Karpas-422 (cell line): ENCODE measurements around the gene VGF. TPM values are rescaled to one million over a fixed set of nuclear protein-coding genes. Genes with fewer than 3 reads are reported as not detected.

Experiments used
- DNase-seq: peaks from one replicate; pipeline ENCODE4 v3.0.0-alpha.2; 2015
- H2AFZ ChIP-seq: fragments of 200-600 bp; sonication (generic); 2 replicates; pipeline ENCODE4 v1.6.1; 2014; ENCODE audit warnings: antibody characterized with exemption, low read length, mixed read lengths
- H3K27ac ChIP-seq: fragments of 200-600 bp; sonication (generic); 2 replicates; pipeline ENCODE4 v1.5.1; 2014; ENCODE audit warnings: mild to moderate bottlenecking, low read length, moderate library complexity
- H3K27me3 ChIP-seq: fragments of 200-600 bp; sonication (generic); 2 replicates; pipeline ENCODE4 v1.6.1; 2014; ENCODE audit warnings: low read length, mixed read lengths
- H3K36me3 ChIP-seq: fragments of 200-600 bp; sonication (generic); 2 replicates; pipeline ENCODE4 v1.6.1; 2014; ENCODE audit warnings: low read length, mixed read lengths; ENCODE audit not compliant: insufficient read depth
- H3K4me1 ChIP-seq: fragments of 200-600 bp; sonication (generic); 2 replicates; pipeline ENCODE4 v1.6.1; 2014; ENCODE audit warnings: mild to moderate bottlenecking, low read length, mixed read lengths
- H3K4me2 ChIP-seq: fragments of 200-600 bp; sonication (generic); 2 replicates; pipeline ENCODE4 v1.6.1; 2014; ENCODE audit warnings: low read length, low read depth, mild to moderate bottlenecking; ENCODE audit not compliant: poor library complexity, severe bottlenecking
- H3K4me3 ChIP-seq: fragments of 200-600 bp; sonication (generic); 2 replicates; pipeline ENCODE4 v1.5.1; 2014; ENCODE audit warnings: mild to moderate bottlenecking, antibody characterized with exemption, low read length, mixed read lengths
- H3K79me2 ChIP-seq: fragments of 200-600 bp; sonication (generic); 2 replicates; pipeline ENCODE4 v1.6.1; 2014; ENCODE audit warnings: mild to moderate bottlenecking, low read length, mixed read lengths
- H3K9ac ChIP-seq: fragments of 200-600 bp; sonication (generic); 2 replicates; pipeline ENCODE4 v1.6.0; 2014; ENCODE audit warnings: low read length
- H3K9me2 ChIP-seq: fragments of 200-600 bp; sonication (generic), shearing (Covaris generic); replicated peaks from 2 replicates; pipeline ENCODE4 v1.6.0; 2014; ENCODE audit warnings: mild to moderate bottlenecking, low read length, moderate library complexity; ENCODE audit not compliant: insufficient read depth
- H3K9me3 ChIP-seq: fragments of 300-700, 200-600 bp; sonication (generic); 2 replicates; pipeline ENCODE4 v1.6.1; 2014; ENCODE audit warnings: low read length, mixed read lengths
- H4K20me1 ChIP-seq: fragments of 200-600 bp; sonication (generic); 2 replicates; pipeline ENCODE4 v1.6.1; 2014; ENCODE audit warnings: mild to moderate bottlenecking, antibody characterized with exemption, low read length, low read depth; ENCODE audit not compliant: insufficient read depth
- total RNA-seq: library from RNA; depleted of rRNA; stranded (reverse); fragments of >200 nt; shearing (Covaris generic); gene quantifications from 2 replicates; pipeline ENCODE4 v1.2.3, GENCODE V29; 2014; ENCODE audit warnings: low replicate concordance

VGF gene
- total RNA-seq, 1 experiment from 2014 or later = 0.86 TPM

DNA sequence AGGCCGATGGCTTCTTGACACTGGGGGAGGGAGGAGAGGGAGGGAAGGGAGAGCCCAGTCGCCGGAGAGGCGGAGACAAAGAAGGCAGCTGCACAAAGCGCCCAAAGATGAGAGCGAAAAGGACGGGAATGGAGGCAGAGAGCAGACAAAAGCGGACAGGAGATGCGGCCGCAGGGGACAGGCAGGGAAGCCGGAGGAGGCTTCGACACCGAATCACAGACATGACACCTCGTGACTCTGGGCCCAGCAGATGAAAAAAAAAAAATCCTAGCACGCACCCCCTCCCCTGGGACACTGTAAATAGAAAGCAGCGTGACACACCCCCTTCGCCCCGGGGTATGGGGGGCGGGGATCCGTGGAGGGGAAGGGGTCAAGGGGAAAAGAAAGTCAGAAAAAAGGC is 13.7 kb upstream of the VGF start:
- Histone ChIP-seq H3K9ac (no peak overlapping the region), H3K27me3 (no peaks in the 10 kb centered on the region)

DNA sequence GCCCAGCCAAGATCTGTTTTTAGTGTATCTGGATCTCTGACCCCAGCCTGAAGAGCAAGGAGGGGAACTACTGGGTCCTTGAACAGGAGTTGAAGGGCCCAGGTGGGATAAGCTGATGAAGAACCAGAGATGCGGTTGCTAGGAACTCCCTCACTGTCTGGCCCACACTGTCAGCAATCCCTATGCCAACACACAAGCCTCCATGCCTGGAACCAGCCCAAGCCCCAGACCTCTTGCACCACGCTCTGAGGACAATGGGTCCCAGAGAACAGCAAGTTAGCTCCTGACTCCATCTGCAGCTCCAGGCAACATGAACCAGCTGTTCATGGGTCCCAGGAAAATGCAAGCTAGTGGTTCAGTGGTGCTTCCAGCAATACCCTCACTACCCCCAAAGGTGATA is 12.3 kb upstream of the VGF start:
- DNase-seq = no peak
- Histone ChIP-seq H3K4me2 (no peak overlapping the region), H3K4me3 (no peak overlapping the region), H3K79me2 (no peaks in the 10 kb centered on the region), H4K20me1 (no peaks in the 10 kb centered on the region), H3K27me3 (no peaks in the 10 kb centered on the region), H3K27ac (no peak overlapping the region), H2AFZ (no peak overlapping the region), H3K4me1 (peaks cover 5% of the 10 kb centered on the region), H3K9me3 (no peaks in the 10 kb centered on the region), H3K36me3 (no peaks in the 10 kb centered on the region), H3K9ac (no peak overlapping the region), H3K9me2 (no peaks in the 10 kb centered on the region)

More for the DNA sequence above, 13.7 kb upstream of the VGF start:
- Histone ChIP-seq H2AFZ (no peak overlapping the region), H3K4me2 (no peak overlapping the region), H3K36me3 (no peaks in the 10 kb centered on the region), H3K27ac (no peak overlapping the region), H3K4me1 (peaks cover 7% of the 10 kb centered on the region), H3K9me2 (no peaks in the 10 kb centered on the region), H3K9me3 (no peaks in the 10 kb centered on the region), H4K20me1 (no peaks in the 10 kb centered on the region), H3K4me3 (no peak overlapping the region), H3K79me2 (no peaks in the 10 kb centered on the region)
- DNase-seq = no peak

- Histone ChIP-seq H3K9me3 (no peaks in the 10 kb centered on the region), H3K4me1 (no peaks in the 10 kb centered on the region), H3K4me2 (no peak overlapping the region), H3K36me3 (no peaks in the 10 kb centered on the region), H3K9me2 (no peaks in the 10 kb centered on the region), H4K20me1 (no peaks in the 10 kb centered on the region), H3K79me2 (no peaks in the 10 kb centered on the region), H2AFZ (no peak overlapping the region), H3K27me3 (no peaks in the 10 kb centered on the region), H3K4me3 (no peak overlapping the region), H3K9ac (no peak overlapping the region), H3K27ac (no peak overlapping the region)
- no peak for DNase-seq
Observed at GRCh38 chr7:101175664-101176063, 10.3 kb upstream of the VGF start.

- H3K27me3 ChIP-seq = no peaks in the 10 kb centered on the region
- no peak for DNase-seq
- H3K4me3 ChIP-seq = no peak overlapping the region
- no peaks in the 10 kb centered on the region for H3K79me2 ChIP-seq
- H3K9me3 ChIP-seq = no peaks in the 10 kb centered on the region
- H3K4me2 ChIP-seq = no peak overlapping the region
- no peak overlapping the region for H3K27ac ChIP-seq
- no peak overlapping the region for H3K9ac ChIP-seq
- no peaks in the 10 kb centered on the region for H3K9me2 ChIP-seq
- H2AFZ ChIP-seq = no peak overlapping the region
- no peaks in the 10 kb centered on the region for H4K20me1 ChIP-seq
- H3K36me3 ChIP-seq = no peaks in the 10 kb centered on the region
- H3K4me1 ChIP-seq = peaks cover 7% of the 10 kb centered on the region
Observed at GRCh38 chr7:101174322-101174854, 9.0 kb upstream of the VGF start.

DNA sequence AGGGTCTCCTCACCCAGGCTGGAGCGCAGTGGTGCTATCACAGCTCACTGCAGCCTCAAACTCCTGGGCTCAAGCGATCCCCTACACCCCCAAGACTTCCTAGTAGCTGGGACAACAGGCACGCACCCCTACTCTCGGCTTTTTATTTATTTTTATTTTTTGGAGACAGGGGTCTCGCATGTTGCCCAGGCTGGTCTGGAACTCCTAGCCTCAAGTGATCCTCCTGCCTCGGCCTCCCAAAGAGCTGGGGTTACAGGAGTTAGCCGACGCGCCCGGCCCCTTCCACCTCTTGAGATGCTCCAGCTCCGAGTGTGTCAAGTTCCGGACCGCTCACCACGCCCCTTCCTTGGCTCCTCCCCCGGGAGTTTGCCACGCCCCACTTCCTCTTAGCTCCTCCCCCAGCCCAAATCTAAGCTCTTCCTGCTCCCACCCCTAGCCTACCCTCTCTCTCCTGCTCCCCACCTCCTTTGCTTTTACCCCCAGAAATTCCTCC is 8.4 kb upstream of the VGF start:
- DNase-seq = peak; percentile 73
- H3K9ac ChIP-seq = no peak overlapping the region
- H3K9me3 ChIP-seq = no peaks in the 10 kb centered on the region
- no peaks in the 10 kb centered on the region for H3K27me3 ChIP-seq
- no peaks in the 10 kb centered on the region for H4K20me1 ChIP-seq
- peaks cover 9% of the 10 kb centered on the region for H3K4me1 ChIP-seq
- H3K36me3 ChIP-seq = no peaks in the 10 kb centered on the region
- H3K9me2 ChIP-seq = no peaks in the 10 kb centered on the region
- no peak overlapping the region for H3K27ac ChIP-seq
- no peak overlapping the region for H2AFZ ChIP-seq
- H3K4me3 ChIP-seq = no peak overlapping the region
- H3K79me2 ChIP-seq = no peaks in the 10 kb centered on the region
- H3K4me2 ChIP-seq = no peak overlapping the region

GRCh38 chr7:101172854-101173751 is 7.7 kb upstream of the VGF start:
- no peaks in the 10 kb centered on the region for H3K79me2 ChIP-seq
- H3K9ac ChIP-seq = no peak overlapping the region
- DNase-seq = no peak
- H3K4me1 ChIP-seq = peaks cover 9% of the 10 kb centered on the region
- H3K4me3 ChIP-seq = no peak overlapping the region
- no peaks in the 10 kb centered on the region for H3K36me3 ChIP-seq
- no peaks in the 10 kb centered on the region for H3K9me3 ChIP-seq
- H2AFZ ChIP-seq = no peak overlapping the region
- no peak overlapping the region for H3K4me2 ChIP-seq
- no peak overlapping the region for H3K27ac ChIP-seq
- no peaks in the 10 kb centered on the region for H3K9me2 ChIP-seq
- H4K20me1 ChIP-seq = no peaks in the 10 kb centered on the region
- no peaks in the 10 kb centered on the region for H3K27me3 ChIP-seq

DNA sequence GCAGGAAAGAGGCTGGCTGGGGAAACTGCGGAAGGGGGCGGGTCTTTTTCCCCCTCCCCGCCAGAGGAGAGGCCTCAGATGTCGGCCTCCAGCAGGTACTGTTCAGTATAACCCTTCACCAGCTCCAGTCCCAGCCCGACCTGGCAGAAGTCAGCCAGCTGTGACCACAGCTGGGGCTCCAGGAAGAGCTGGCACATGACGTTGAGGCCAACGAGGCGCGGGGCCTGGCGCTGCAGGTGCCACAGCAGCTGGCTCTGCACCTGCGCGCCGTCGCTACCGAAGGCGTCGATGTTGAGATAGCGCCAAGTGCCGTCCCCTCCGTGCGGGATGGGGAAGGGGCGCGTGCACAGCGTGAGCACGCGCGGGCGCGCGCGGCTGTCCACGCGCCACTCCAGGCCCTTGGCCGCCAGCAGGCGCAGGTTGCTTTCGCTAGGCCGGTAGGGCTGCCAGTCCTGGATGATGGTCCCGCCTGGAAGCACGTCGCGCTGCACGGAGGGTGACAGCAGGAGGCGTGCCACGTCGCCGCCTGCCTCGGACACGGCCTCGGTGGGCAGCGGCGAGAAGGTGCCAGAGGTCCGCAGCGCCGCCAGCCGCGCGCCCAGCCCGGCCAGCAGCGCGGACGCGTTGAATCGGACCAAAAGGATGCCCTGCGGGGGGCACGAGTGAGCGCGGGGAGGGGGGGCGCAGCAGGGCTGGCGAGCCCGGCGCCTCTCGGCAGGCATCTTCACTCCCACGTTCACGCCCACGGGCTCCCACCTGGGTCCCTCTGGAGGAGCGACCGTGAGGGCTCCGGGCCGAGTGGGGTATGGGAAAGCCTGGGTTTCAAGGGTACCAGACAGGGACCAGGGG is 6.9 kb upstream of the VGF start:
- peaks cover 5% of the 10 kb centered on the region; the same call in 1 of the 2 replicates for H4K20me1 ChIP-seq
- no peak for DNase-seq
- no peaks in the 10 kb centered on the region for H3K27me3 ChIP-seq
- H3K4me2 ChIP-seq = no peak overlapping the region
- H3K9me2 ChIP-seq = no peaks in the 10 kb centered on the region
- no peaks in the 10 kb centered on the region for H3K9me3 ChIP-seq
- H3K36me3 ChIP-seq = no peaks in the 10 kb centered on the region
- no peak overlapping the region for H3K4me3 ChIP-seq
- no peak overlapping the region for H3K27ac ChIP-seq
- H2AFZ ChIP-seq = no peak overlapping the region
- peaks cover 9% of the 10 kb centered on the region for H3K4me1 ChIP-seq
- no peak overlapping the region for H3K9ac ChIP-seq
- H3K79me2 ChIP-seq = no peaks in the 10 kb centered on the region

GRCh38 chr7:101171442-101171837 is 6.1 kb upstream of the VGF start:
- no peak overlapping the region for H3K27ac ChIP-seq
- no peaks in the 10 kb centered on the region for H3K27me3 ChIP-seq
- no peaks in the 10 kb centered on the region for H3K36me3 ChIP-seq
- DNase-seq = no peak
- no peaks in the 10 kb centered on the region for H3K9me3 ChIP-seq
- H3K4me2 ChIP-seq = no peak overlapping the region
- peaks cover 9% of the 10 kb centered on the region for H3K4me1 ChIP-seq
- H4K20me1 ChIP-seq = peaks cover 8% of the 10 kb centered on the region; the same call in 1 of the 2 replicates
- H2AFZ ChIP-seq = no peak overlapping the region
- H3K4me3 ChIP-seq = no peak overlapping the region
- H3K79me2 ChIP-seq = no peaks in the 10 kb centered on the region
- H3K9me2 ChIP-seq = no peaks in the 10 kb centered on the region
- H3K9ac ChIP-seq = no peak overlapping the region
